Thoracic aorta (tissue), 2 donors: Measurements from ENCODE around the gene GNAI2. TPM values are rescaled to one million over a fixed set of nuclear protein-coding genes. Genes with fewer than 3 reads are reported as not detected.
"Not testable (repeated sequence)": the region's sequence is repeated elsewhere in the genome, so short reads cannot be mapped to it uniquely, and the experiment has no call there.

ENCODE experiments used
- ATAC-seq: fragments of 150-250 bp; one replicate; pipeline ENCODE4 v1.8.0; 2017; ENCODE audit warnings: low read depth; ENCODE audit not compliant: insufficient number of reproducible peaks, low FRiP score
- DNase-seq: peaks from one replicate; pipeline ENCODE4 v3.0.0-alpha.2; 2020; ENCODE audit warnings: low spot score
- H3K27ac ChIP-seq, 2 donors: fragments of 200-600 bp; sonication (generic); 1 replicate in 1 of 2; 2 replicates in 1 of 2; pipeline ENCODE4 v1.5.1; 2016; ENCODE audit warnings: mild to moderate bottlenecking in 2 of 2, moderate library complexity in 2 of 2
- H3K27me3 ChIP-seq: fragments of 200-600 bp; sonication (generic); replicated peaks from 2 replicates; pipeline ENCODE4 v1.6.0; 2016; ENCODE audit warnings: mild to moderate bottlenecking; ENCODE audit not compliant: insufficient read depth
- H3K36me3 ChIP-seq: fragments of 200-600 bp; sonication (generic); one replicate; pipeline ENCODE4 v1.5.1; 2016
- H3K4me1 ChIP-seq, 2 donors: fragments of 200-600 bp; sonication (generic); 1 replicate in 1 of 2; 2 replicates in 1 of 2; pipeline versions ENCODE4 v1.5.1 to v1.6.0; 2016; ENCODE audit warnings: low read depth in 2 of 2, mild to moderate bottlenecking in 1 of 2; ENCODE audit not compliant: control insufficient read depth in 1 of 2
- H3K4me3 ChIP-seq: fragments of 200-600 bp; sonication (generic); 2 replicates; pipeline ENCODE4 v1.5.1; 2016; ENCODE audit warnings: mild to moderate bottlenecking
- H3K9me3 ChIP-seq: fragments of 200-600 bp; sonication (generic); 2 replicates; pipeline ENCODE4 v1.5.1; 2016
- total RNA-seq, 2 donors: library from RNA; depleted of rRNA; stranded (reverse); fragments of >200 nt; gene quantifications; one replicate each; pipeline versions ENCODE4 v1.1.0 to v1.2.3, GENCODE V29; 2016
- TF ChIP-seq, protein P1 (sequence below): fragments of 200-600 bp; sonication (generic); IDR thresholded peaks from one replicate; pipeline ENCODE4 v1.5.1; 2019; ENCODE audit warnings: antibody characterized with exemption

The GNAI2 gene
- total RNA-seq, 2 donors from 2014 or later = 183 to 337 TPM

DNA sequence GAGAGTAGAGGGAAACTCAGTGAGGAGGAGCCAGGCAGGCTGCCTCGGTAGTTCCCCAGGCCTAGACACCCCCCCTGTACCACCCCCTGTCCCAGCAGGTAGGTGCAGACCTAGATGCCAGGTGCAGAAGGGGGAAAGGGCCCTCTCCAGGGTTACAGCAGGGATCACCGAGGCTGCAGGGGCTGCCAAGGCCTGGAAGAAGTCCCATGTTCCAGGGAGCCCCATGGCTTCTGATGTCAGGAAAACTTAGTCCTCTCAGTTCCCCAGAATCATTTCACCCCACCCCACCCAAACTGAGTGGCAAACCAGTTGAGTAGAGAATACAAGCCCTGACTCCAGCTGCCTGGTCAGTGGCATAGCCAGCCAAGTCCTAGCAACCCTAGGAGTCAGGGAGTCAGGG is 25.5 kb downstream of the GNAI2 start:
- H3K4me3 ChIP-seq = no peak overlapping the region

DNA sequence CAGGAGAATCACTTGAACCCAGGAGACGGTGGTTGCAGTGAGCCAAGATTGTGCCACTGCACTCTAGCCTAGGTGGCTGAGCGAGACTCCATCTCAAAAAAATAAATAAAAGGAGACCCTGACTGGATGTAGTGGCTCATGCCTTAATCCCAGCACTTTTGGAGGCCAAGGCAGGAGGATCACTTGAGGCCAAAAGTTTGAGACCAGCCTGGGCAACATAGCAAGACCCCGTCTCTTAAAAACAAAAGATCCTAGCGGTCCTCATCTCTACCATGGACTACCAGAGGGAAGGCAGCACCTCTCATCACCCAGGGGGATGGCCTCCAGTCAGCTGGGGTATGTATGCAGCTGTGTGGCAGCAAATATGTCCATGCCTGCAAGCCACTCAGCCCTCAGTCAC is 26.2 kb downstream of the GNAI2 start:
- H3K4me3 ChIP-seq, H3K27me3 ChIP-seq, DNase-seq, ATAC-seq, H3K9me3 ChIP-seq: not testable (repeated sequence)
- Histone ChIP-seq H3K27ac (peak overlapping the region; percentile 97 to 98), H3K4me1 (peaks cover 32 to 75% of the 10 kb centered on the region in 2 donors), H3K36me3 (peaks cover 18% of the 10 kb centered on the region)

More for the DNA sequence above, 25.5 kb downstream of the GNAI2 start:
- ATAC-seq (no peak), DNase-seq (no peak)
- Histone ChIP-seq H3K9me3 (no peaks in the 10 kb centered on the region), H3K27ac (peak overlapping the region; percentile 97 to 98), H3K4me1 (peaks cover 29 to 68% of the 10 kb centered on the region in 2 donors), H3K36me3 (peaks cover 25% of the 10 kb centered on the region), H3K27me3 (no peaks in the 10 kb centered on the region)
- TF ChIP-seq, protein P1, sequence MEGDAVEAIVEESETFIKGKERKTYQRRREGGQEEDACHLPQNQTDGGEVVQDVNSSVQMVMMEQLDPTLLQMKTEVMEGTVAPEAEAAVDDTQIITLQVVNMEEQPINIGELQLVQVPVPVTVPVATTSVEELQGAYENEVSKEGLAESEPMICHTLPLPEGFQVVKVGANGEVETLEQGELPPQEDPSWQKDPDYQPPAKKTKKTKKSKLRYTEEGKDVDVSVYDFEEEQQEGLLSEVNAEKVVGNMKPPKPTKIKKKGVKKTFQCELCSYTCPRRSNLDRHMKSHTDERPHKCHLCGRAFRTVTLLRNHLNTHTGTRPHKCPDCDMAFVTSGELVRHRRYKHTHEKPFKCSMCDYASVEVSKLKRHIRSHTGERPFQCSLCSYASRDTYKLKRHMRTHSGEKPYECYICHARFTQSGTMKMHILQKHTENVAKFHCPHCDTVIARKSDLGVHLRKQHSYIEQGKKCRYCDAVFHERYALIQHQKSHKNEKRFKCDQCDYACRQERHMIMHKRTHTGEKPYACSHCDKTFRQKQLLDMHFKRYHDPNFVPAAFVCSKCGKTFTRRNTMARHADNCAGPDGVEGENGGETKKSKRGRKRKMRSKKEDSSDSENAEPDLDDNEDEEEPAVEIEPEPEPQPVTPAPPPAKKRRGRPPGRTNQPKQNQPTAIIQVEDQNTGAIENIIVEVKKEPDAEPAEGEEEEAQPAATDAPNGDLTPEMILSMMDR = no peak

DNA sequence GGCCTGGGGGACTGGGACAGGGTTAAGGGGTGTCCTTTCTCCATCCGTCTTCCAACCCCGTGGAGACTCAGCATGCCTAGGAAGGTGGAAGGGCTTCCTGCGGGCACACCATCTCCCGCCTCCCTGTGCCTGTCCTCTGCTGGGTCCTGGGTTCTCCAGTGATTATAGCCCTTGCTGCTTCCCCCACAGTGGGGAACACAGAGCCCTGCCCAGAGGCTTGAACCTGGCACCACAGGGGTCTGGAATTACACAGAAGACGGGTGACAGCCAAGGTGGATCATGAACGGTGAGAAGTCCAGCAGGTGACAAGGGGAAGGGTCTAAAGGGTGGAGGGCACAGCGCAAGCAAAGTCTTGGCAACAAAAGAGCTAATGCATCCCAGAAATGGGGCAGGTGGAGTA is 26.8 kb downstream of the GNAI2 start:
- no peaks in the 10 kb centered on the region for H3K27me3 ChIP-seq
- no peak overlapping the region for H3K4me3 ChIP-seq
- H3K36me3 ChIP-seq = peaks cover 13% of the 10 kb centered on the region
- DNase-seq (no peak), ATAC-seq (no peak)
- H3K4me1 ChIP-seq = peaks cover 32 to 80% of the 10 kb centered on the region in 2 donors
- TF ChIP-seq, protein P1 = no peak
- H3K9me3 ChIP-seq = no peaks in the 10 kb centered on the region
- H3K27ac ChIP-seq = peak overlapping the region; percentile 98

DNA sequence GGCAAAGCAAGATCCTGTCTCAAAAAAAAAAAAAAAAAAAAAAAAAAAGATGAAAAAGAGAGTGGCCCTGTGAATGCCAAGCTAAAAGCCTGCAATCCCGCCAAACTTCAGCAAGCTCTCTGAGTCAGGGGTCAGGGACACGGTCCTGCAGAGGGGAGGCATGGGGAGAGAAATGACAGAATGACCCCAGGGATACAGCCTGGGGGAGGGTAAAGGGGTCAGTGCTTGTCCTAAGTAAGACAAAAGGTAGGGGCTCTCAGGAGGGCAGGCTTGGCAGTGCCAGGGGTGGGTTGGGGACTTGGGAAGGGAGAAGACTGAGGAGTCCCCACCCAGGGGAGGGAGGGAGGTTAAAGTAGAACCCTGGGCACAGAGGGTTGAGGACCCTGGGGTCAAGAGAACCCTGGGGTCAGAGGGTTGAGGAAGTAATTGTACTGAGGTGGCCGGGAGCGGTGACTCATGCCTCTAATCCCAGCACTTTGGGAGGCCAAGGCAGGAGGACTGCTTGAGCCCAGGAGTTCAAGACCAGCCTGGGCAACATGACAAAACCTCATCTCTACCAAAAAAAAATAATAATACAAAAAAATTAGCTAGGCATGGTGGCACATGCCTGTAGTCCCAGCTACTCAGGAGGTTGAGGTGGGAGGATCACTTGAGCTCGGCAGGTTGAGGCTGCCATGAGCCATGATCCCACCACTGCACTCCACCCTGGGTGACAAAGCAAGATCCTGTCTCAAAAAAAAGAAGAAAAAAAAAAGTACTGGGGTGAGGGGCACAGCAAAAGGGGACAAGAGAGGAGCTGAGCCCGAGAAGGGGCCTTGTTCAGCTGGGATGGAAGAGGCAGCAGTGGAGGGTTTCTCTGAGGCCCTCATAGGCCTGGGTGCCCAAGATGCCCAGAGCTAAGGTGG is 27.7 kb downstream of the GNAI2 start:
- Histone ChIP-seq H3K4me3 (peak overlapping the region; percentile 21), H3K36me3 (peaks cover 3% of the 10 kb centered on the region), H3K4me1 (peaks cover 35 to 89% of the 10 kb centered on the region in 2 donors), H3K27ac (peak overlapping the region; percentile 98), H3K27me3 (no peaks in the 10 kb centered on the region), H3K9me3 (no peaks in the 10 kb centered on the region)
- TF ChIP-seq, protein P1 = no peak
- ATAC-seq (no peak), DNase-seq (no peak)

DNA sequence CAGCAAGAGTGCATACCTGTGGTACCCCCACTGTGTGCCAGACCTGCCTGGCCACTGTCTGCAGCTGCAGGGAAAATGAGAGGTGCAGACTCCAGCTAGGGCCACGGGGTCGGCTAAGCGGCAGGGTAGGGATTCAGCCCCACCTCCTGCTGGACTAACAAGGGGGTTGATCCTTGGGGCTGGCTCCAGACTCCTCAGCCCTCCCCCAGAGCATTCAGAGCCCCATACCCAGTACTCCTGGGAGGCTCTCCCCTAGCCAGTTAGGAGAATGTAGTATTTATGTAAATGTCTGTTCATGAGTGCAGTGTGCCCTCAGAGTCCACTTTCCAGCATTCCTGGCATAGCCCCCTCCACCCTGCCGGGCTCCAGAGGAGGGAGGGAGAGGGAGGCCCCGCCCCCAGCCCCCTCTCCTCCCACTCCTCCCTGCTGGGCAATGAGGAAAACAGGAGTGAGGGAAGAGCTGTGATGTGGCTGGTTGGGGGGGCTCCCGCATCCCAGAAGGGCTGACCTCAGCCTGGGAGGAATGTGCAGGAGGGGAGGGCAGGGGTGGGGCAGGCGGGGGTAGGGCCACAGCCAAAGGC is 28.5 kb downstream of the GNAI2 start:
- TF ChIP-seq, protein P1 = no peak
- DNase-seq = peak; percentile 55
- Histone ChIP-seq H3K27ac (peak overlapping the region; percentile 98), H3K9me3 (no peaks in the 10 kb centered on the region), H3K4me3 (peak overlapping the region; percentile 21), H3K36me3 (no peaks in the 10 kb centered on the region), H3K27me3 (no peaks in the 10 kb centered on the region), H3K4me1 (peaks cover 36 to 92% of the 10 kb centered on the region in 2 donors)
- peak; percentile 52 for ATAC-seq
